Erythroblast (primary cell): ENCODE results near the gene MVD.

Experiments
- GATA1 ChIP-seq: IDR thresholded peaks from 2 replicates; pipeline ENCODE4 v1.6.1; 2011; ENCODE audit warnings: low read depth, mild to moderate bottlenecking, control low read depth, low read length, moderate library complexity
- POLR2A ChIP-seq: IDR thresholded peaks from 2 replicates; pipeline ENCODE4 v1.6.1; 2011; ENCODE audit warnings: mild to moderate bottlenecking, low read length

GRCh38 chr16:88697831-88698615, 35.1 kb upstream of the MVD start:
- no peak for TF ChIP-seq POLR2A
- no peak for TF ChIP-seq GATA1
